Fibroblast of upper back skin (primary cell): ENCODE data around the gene KCNJ4.
"Not testable (repeated sequence)": the region's sequence is repeated elsewhere in the genome, so short reads cannot be mapped to it uniquely, and the experiment has no call there.

Source experiments
- DNase-seq: peaks from one replicate; pipeline ENCODE4 v3.0.0-alpha.2; 2013

KCNJ4 gene

DNA sequence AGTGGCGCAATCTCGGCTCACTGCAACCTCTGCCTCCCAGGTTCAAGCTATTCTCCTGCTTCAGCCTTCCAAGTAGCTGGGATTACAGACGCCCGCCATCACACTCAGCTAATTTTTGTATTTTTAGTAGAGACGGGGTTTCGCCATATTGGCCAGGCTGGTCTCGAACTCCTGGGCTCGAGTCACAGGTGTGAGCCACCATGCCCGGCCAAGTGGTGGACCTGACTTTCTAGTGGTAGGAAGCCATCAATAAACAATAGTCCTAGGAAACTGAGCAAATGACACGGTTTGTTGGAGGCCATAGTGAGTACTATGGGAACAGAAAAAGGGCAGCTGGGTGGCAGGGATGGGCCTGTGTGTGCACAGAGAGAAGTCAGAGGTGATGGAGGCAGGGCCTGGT lies 15.2 kb upstream of the KCNJ4 start:
- not testable (repeated sequence) for DNase-seq

DNA sequence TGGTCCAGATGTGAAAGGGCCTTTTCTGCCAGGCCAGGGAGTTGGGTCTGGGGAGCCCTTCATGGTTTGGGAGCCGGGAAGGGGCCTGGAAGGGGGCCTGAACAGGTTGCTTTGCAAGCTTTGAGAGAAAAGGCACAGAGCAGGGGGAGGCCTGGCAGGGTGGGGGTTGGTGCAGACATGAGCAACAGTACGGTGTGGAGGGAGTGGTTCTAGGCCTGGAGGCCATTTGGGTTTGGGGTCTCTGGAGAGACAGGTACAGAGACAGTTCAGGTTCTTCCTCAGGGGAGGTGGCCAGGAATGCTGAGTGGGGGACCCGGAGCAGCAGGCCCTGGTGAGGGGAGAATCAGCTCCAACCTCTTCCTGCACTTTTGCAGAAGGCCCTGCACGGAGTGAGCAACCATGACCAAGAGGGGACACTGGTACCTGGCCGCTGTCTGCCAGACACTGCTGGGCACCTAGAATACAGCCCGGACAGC lies 14.3 kb upstream of the KCNJ4 start:
- DNase-seq = no peak

DNA sequence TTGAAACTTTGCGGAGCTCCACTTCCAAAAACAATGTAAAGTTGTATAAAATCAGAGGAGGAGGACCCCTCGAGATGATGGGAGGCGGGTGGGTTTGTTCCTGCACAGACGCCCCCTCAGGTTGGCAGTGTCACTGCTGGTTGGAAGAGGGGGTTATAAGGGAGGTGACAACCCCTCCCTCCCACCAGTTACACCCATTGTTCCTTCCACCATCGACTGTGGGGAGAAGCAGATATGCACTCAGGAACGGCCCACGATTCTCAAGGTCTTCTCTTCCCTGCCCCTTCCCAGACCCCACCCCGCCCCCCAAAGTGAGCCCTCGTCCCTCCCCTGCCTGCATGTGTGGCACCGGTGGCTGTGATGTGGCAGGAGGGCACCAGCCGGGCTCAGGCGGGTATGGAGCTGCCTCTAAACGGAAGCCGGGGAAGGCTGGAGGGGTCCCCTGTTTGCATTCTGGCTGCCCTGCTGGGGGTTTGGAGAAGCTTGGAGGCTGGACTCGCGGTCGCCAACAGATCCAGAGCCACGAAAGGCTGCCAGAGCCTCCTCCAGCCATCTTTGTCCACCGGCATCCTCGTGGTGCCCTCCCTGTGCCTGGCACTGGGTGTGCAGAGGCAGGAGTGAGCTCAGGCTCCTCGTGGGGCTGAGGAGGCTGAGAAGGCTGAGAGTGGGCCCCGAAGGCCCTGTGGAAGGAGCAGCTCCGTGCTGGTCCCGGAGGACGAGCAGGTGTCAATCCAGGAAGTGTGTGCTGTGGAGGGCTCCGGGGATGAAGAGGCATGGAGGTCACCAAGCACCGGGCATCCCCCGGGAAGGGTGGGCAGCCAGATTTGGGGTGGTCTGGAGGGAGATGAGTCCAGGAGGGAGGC lies 13.7 kb upstream of the KCNJ4 start:
- DNase-seq = peak; percentile 38

DNA sequence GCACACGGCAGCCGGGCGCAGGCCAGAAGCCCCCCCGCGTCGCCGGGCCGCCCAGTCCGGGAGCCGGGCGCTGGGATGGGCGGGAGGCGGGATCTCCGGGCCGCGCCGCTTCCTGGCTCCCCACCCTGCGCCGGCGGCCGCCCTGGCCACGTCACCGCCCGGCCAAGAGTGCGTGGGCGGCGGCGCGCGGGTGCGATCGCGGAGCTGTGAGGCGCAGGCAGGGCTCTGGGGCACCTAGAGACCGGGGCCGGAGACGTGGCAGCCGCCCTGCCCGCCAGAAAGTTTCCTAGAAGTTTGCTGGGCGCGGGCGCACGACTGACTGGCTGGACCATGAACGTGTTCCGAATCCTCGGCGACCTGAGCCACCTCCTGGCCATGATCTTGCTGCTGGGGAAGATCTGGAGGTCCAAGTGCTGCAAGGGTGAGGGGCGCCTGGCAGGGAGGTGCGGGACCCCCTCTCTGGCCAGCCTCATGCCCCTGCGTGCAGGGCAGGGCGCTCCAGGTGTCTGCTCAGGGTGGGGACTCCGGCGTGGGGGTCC lies 13.0 kb upstream of the KCNJ4 start, which contains the start of gene KDELR3:
Gene KDELR3 (plus strand): TSS at position 193 of the 539 bp plus-strand sequence. CDS start 138 bp downstream, at position 331.
- DNase-seq = peak; percentile 71

DNA sequence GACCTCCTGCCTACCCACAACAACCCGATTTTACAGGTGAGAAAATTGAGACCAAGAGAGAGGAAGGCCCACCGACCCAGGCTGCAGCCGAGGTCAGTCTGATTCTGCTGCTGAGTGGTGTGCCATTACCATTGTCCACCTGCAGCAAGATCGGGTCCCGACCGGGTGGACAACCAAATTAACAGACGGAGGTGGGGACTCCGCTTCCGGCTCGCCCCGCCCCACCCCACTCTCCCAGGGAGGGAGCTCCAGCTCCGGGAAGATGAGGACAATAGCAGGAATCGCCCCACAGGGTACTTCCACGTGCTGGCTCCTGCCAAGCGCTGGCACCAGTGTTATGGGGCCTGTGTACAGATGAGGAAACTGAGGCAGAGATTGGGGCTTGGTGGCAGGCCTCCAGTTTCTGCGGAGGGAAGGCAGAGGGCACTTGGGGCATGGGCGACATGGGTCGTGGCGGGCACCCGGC lies 12.5 kb upstream of the KCNJ4 start:
- no peak for DNase-seq

DNA sequence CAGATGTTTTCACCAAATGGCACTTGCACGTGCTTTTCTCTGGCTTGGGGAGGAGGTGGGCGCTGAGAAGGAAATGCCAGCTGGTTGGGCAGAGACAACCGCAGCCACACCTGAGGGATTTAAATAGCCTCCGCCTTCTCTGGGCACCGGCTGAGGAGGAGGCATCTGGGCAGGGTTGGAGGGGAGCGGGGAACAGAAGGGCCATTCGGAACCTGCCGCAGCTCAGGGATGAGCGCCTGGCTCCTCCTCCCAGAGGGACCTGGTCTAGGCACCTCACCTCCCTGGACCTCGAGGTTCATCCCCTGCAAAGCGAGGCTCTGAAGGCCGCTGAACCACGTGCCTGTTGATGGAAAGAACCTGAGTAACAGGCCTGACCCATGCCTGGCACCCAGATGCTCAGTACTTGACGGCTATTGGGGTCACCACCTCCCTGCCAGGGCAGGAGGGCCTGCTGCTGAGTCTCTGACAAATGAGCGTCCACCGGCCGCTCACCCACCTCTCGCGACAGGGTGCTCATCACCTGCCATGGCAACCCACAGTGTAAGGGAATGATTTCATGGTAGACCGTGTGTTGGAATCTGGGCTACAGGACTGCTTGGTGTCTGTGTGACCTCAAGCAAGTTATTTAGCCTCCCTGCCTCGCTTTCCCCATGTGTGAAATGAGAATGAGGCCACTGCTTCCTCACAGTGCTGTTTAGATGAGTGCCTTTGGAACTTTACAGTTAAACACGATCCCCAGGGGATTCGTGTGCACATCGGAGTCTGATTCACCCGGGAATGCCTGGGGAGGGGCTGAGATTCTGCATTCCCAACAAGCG lies 10.9 kb upstream of the KCNJ4 start:
- DNase-seq = peak; percentile 50

DNA sequence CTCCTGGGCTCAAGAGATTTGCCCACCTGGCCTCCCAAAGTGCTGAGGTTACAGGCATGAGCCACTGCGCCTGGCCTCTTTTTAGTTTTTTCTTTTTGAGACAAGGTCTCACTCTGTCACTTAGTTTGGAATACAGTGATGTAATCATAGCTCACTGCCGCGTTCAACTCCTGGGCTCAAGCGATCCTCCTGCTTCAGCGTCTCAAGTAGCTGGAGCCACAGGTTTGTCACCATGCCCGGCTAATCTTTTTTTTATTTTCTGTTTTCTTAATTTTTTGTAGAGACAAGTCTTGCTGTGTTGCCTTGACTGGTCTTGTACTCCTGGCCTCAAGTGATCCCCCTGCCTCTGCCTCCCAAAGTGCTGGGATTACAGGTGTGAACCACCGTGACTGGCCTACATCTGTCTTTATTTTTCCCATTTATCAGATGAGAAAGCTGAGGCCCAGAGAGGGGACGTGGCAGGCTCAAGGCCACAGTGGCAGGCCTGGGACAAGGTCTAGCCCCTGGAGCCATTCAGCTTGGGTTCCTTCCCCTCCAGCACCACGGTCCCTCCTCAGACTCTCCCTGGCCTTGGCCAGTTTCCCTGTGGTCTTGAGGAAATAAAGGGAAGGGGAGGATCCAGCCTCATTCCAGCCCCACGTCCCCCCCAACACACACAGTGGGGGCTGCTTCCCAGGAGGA lies 10.1 kb upstream of the KCNJ4 start:
- DNase-seq = no peak

DNA sequence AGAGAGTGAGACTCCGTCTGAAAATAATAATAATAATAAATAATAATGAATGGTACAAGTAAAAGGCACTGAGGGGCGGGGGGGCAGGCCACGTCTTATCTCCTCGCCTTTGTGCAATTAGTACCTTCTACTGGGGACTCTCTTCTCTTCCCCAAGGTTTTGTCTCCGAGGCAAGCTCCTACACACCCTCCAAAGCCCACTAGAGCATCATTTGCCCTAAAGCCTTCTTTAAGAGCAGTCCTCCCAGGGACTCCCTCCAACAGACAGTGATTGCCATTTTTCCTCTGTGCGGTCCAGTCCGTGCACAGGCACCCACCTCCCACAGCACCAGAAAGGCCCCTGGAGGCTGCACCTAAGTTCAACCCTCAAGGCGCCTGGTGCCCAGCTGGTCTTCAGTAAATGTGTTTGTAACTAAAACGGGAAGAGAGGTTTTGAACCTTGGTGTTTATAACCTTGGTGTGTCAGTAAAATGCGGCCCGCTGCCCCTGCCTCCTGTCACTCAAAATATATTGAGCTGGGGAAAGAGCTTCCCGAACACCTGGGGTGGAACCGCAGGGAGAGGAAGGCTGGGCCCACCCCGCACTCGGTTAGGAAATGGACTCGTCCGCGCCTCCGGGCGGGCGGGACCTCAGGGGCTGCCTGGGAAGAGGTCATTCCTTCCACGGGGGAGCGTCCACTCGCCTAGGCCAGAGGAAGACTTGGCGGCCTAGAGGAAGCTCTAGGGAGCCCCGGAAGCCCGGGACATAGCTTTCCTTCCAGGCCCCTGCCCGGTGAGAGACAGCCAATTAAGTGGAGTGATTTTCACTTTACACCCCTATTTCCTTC lies 8.2 kb upstream of the KCNJ4 start:
- no peak for DNase-seq

DNA sequence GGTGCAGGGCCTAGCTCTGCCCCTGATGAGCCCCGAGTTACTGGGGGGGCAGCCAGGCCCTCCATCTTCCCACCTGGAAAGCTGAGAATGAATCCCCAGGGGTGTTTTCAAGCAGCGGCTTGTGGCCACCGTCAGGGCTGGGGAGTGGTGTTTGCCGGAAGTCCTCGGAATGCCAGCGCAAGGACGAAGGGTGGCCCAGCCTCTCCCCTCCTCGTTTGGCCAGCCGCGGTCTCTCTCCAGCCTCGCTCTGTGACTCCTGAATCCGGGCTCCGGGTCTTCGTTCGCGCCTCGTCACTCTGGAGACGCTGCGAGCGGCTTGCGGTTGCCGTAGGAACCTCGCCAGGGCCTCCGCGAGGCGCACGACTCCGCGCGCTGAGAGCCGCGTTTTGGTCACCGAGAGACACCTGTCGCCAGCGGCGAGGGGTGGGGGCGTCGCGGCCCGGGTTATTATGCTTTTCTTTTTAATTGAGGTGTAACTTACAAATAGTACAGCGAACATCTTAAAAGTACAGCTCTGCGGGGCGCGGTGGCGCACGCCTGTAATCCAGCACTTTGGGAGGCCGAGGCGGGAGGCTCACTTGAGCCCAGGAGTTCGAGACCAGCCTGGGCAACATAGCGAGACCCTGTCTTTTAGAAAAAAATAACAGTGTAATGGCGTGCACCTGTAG lies 6.5 kb upstream of the KCNJ4 start:
- peak; percentile 76 for DNase-seq

DNA sequence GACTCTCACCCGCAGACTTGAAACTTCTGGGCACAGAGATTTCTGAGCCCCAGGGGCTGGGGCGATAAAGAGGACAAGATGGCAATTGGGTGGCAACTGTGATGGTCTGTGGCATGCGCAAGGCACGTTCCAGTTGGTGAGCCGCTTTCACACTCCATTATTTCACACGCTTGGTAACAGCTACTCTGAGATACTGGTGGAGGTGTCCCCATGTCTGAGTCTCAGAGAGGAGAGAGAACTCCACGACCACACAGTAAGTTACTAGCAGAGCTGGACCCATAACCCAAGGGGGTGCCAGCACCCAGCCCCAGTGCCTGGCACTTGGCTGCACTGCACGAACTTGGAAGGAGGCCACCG lies 6.0 kb upstream of the KCNJ4 start:
- no peak for DNase-seq

DNA sequence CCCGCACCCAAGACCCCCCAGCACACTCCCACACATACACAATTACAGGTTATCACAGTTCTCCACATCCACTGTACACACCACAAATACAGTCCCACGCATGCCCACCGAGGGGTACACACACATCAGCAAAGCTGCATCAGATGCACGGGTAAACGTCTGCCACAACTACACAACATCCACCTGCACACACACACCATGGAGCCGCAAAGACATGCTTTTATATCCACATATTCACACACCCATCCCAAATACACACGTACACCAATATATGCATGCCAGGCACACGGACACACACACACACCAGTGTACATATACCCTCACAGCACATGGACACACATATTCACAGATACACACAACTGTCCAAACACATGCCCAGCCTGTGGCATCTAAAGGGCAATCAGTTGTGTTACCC lies 5.4 kb upstream of the KCNJ4 start:
- DNase-seq = no peak

DNA sequence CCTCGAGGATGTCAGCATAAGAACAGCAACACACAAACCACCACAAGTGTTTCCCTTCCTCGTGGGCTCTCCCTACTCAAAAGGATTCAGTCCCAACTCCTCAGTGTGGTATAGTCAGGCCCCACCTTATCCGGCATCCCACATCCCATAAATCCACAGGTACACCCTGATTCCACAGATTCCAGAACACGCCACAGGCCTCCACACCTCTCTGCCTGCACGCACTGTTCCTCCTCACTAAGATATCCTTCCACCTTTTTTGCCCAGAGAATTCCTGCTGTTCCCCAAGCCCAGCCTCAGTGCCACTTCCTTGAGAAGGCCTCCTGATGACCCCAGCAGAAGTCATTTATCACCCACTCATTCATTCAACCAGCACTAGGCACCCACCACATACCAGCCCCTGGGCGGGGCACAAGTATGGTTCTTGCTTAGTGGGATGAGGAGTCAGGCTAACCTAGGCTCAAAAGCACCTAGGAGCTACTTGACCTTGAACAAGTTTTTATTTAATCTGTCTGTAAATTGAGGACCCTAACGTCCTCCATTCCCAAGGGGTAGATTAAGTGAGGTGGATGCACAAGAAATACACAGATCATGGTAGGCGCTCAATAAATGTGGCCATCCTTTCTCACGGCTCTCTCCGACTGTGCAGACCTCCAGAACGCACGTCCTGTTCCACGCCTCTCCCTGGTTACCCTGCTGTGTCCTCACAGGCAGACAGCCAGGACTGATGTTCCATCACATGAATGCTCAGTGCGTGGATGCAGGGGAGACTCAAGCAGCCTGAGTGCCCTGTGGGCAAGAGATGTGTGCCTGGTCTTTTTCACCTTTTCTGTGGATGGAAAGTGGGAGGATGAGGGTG lies 2.1 kb upstream of the KCNJ4 start:
- DNase-seq = no peak

DNA sequence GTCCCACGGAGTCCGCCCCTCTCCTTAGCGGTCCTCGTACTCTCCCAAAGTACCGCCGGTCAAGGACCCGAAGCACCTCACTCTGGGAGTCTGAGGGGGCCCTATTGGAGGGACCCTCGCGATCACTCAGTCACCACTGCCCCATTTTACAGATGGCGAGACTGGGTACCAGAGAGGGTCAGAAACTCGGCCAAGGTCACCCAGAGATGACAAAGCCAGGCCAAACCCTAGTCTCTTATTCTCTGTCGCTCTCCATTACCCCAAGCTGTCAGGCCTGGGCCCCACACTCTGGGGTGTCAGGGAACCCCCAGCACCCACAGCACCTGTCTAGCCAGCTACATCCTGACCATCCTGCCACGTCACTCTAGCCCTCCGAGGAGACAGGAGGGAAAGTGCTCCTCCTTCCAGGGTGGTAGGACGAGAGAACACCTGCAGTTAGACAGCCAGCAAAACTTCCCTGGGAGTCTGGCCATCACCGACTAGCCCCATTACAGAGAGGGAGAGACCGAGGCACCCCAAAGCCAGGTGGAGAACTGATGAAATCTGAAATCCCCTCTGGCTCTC lies 1.4 kb upstream of the KCNJ4 start:
- no peak for DNase-seq

DNA sequence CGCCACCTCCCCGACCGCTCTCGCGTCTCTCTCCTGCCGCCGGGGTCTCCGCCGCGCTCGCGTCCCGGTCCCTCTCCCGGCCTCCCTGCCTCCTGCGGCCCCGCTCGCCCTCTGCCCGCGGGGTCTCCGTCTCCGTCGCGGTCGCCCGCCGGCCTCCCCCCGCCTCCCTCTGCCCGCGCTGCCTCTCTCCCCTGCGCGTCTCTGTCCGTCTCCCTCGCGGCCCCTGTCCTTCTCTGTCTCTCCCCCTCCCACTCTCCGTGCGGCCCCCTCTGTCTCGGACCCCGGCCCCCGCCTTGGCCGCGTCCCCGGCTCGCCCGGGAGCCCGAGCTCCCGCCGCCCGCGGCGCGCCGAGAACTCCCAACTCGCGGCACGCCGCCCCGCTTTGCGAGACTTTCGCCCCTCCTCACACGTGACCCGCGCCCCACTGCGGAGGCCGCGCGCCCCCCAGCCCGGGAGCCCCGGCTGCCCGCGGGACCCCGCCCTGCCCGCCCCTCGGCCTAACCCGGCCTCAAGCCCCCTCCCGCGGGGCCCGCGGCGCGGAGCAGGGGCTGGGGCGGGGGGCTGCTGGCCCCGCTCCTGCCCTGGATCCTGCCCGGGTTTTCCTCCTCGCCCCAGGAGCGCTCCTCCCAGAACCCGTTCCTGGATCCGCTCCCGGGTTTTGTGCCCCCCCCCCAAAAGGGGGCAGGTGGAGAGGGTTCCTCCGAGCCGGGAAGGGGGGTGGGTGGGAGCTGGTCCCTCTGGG lies 702 bp upstream of the KCNJ4 start:
- no peak for DNase-seq

DNA sequence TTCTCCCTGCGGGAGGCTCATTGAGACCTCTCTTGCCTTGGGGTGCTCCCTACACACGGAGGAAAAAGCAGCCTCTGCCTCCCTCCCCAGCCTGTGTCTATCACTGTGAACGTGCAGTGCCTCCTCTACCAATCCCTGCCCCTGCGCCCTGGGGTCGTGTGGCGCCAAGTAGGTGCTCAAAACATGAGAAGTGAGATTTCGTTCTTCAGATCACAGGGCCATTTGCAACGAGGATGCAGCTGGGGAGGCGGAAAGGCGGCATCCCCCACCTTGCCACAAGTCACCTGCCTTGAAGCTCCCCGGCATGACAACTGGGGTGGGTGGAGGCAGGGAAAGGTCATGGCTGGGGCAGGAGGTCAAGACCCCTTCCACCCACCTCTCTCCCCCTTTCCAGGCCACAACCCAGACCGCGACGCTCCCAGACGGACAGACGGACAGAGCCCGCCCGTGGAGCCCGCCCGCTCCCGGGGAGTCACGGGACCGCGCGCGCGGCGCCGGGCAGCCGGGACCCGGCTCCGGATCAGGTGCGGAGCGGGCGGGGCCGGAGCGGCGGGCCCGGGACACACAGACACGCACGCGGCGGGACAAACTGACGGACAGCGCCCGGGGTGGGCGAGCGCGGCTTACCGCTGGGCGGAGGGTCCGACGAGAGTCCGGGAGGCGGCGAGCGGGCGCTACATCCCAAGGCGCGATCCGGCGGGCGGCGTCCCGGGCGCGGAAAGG lies 485 bp downstream of the KCNJ4 start:
- no peak for DNase-seq

DNA sequence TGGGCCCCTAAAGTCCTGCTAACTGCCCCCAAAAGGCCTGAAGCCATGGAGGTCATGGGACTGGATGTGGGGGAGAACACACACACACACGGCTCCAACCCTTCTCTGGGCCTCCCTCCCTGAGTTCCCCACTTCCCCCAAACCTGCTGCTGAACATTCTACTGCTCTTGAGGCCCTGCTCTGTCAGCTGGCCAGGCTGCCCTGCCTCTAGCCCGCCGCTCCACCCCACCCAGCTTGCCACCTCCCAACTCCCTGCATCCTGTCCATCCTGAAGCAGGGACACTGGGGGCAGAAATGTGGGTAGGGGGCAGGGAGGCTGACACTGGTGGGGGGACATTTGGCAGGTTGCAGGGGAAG lies 1.0 kb downstream of the KCNJ4 start:
- DNase-seq = no peak

DNA sequence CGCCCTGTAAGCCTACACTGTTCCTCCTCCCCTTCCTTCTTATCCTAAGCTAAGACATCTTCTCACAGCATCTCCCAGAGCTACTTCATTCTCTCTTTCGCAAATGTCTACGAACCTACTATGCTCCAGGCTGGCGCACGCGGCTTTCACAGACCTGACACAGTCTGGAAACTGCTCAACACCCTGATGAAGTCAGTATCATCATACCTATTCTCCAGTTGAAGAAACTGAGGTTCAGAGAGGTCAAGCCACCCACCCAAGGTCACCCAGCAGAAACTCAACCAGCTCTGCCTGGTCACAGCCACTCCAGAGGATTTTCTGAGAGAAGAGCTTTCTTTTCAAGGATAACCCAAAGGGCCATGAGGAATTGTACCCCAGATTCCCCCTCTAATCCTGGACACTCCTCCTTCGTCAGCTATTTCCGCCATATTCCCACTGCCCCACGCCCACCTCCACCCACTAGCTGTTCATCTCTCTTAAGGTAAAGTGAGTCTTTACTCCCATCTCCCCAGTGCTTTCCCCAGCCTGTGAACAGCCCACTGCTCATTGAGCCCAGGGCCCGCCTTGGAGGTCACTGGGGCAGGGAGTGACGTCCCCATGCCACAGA lies 1.8 kb downstream of the KCNJ4 start:
- DNase-seq = no peak

DNA sequence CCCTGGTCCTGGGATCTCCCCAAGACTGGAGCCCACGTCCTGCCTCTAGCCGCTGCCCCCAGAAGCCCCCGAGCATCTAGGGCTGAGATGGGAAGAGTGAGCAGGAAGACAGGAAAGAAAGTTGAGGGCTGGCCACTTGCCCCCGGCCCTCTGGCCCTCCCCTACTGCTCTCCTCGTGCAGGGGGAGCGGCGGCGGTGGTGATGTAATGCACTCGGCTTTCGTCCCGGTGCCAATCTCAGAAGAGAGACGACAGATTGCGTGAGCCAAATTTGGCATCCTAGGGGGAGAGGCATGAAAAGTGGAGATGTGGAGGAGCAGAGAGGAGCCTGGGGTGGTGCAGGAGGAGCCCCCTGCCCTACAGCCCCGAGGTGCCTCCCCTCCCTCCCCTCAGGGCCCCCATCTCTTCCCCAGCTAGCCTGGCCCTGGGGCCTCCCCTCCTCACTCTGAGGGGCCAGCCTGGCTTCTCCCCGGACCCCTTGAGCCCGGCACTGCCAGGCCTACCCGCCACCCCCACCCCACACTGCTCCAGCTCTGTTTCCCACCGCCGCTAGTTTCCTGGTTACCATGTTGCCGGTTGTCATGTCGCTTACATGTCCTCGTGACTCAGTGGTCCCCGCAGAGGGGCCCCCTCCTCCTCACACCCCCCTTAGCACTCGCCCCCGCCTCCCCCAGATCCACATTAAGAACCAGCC lies 2.5 kb downstream of the KCNJ4 start:
- DNase-seq = peak; percentile 36
